Caco-2 (cell line): Measurements from ENCODE around the gene SEMA4D. TPM values are rescaled to one million over a fixed set of nuclear protein-coding genes. Genes with fewer than 3 reads are reported as not detected.

Experiments used
- BruUV-seq: library from RNA; stranded (reverse); fragments of 400-500 nt; replicated peaks from 2 replicates; lab custom pipeline; 2021; lab: Mats Ljungman, UMichigan
- CTCF ChIA-PET: fragments of 300-600 bp; sonication (Branson Sonifier 250); formaldehyde crosslinking; loops from one replicate; lab custom pipeline; 2022; ENCODE audit warnings: antibody characterized with exemption; lab: Charles Lee
- POLR2A ChIA-PET: fragments of 300-600 bp; sonication (Branson Sonifier 250); formaldehyde crosslinking; loops from one replicate; lab custom pipeline; 2022; ENCODE audit warnings: antibody characterized with exemption; lab: Charles Lee
- DNase-seq, 2 experiments: peaks; one replicate each; pipeline versions ENCODE4 v3.0.0 to v3.0.0-alpha.2; 2020 to 2022
- H3K27me3 ChIP-seq: replicated peaks from 2 replicates; pipeline ENCODE4 v1.6.0; 2011; ENCODE audit warnings: low read length; ENCODE audit not compliant: control insufficient read depth, insufficient read depth
- H3K36me3 ChIP-seq: 2 replicates; pipeline ENCODE4 v1.5.1; 2011; ENCODE audit warnings: low read length; ENCODE audit not compliant: control insufficient read depth, insufficient read depth
- H3K4me1 ChIP-seq: fragments of 250-450 bp; sonication (Bioruptor Pico); 2 replicates; pipeline ENCODE4 v1.5.1; 2020; ENCODE audit warnings: mild to moderate bottlenecking
- H3K4me3 ChIP-seq: 2 replicates; pipeline ENCODE4 v1.5.1; 2011; ENCODE audit warnings: low read depth, mild to moderate bottlenecking, control low read depth, low read length
- H3K9me3 ChIP-seq: fragments of 250-450 bp; sonication (Bioruptor Pico); 2 replicates; pipeline ENCODE4 v1.5.1; 2020; ENCODE audit warnings: mild to moderate bottlenecking, moderate library complexity
- H3K27ac Mint-ChIP-seq: one replicate; pipeline ENCODE4 v1.8.0; 2022; ENCODE audit warnings: mixed read lengths; ENCODE audit not compliant: unreplicated experiment
- H3K27me3 Mint-ChIP-seq: one replicate; pipeline ENCODE4 v1.8.0; 2022; ENCODE audit warnings: mixed read lengths; ENCODE audit not compliant: insufficient read depth, unreplicated experiment
- H3K36me3 Mint-ChIP-seq: one replicate; pipeline ENCODE4 v1.8.0; 2022; ENCODE audit warnings: mild to moderate bottlenecking, mixed read lengths; ENCODE audit not compliant: insufficient read depth, unreplicated experiment
- H3K4me1 Mint-ChIP-seq: one replicate; pipeline ENCODE4 v1.8.0; 2022; ENCODE audit warnings: low read depth, mixed read lengths; ENCODE audit not compliant: unreplicated experiment
- H3K4me3 Mint-ChIP-seq: one replicate; pipeline ENCODE4 v1.8.0; 2022; ENCODE audit warnings: mild to moderate bottlenecking, moderate library complexity, mixed read lengths; ENCODE audit not compliant: unreplicated experiment
- H3K9me3 Mint-ChIP-seq: one replicate; pipeline ENCODE4 v1.8.0; 2022; ENCODE audit warnings: mixed read lengths; ENCODE audit not compliant: unreplicated experiment
- intact Hi-C: fragments of 100-400 bp; cut with micrococcal nuclease; formaldehyde crosslinking; loops from one replicate; pipeline ENCODE4 v1.10.0; 2022; ENCODE audit not compliant: unreplicated experiment
- total RNA-seq: library from RNA; stranded (reverse); gene quantifications from 2 replicates; pipeline ENCODE4 v1.2.3, GENCODE V29; 2022
- TF ChIP-seq, protein P1 (sequence below), 2 experiments: fragments of 200-600 bp in 1 of 2; IDR thresholded peaks; 1 replicate in 1 of 2; 2 replicates in 1 of 2; pipeline versions ENCODE4 v1.5.1 to v1.8.0; 2011 to 2022; ENCODE audit warnings: antibody characterized with exemption in 1 of 2, control low read depth in 1 of 2, inconsistent platforms in 1 of 2, low read depth in 1 of 2, low read length in 1 of 2, mild to moderate bottlenecking in 1 of 2, moderate library complexity in 1 of 2; ENCODE audit not compliant: insufficient read depth in 1 of 2, severe bottlenecking in 1 of 2, unreplicated experiment in 1 of 2

Gene SEMA4D
- total RNA-seq, 1 experiment from 2014 or later: 17.1 TPM

DNA sequence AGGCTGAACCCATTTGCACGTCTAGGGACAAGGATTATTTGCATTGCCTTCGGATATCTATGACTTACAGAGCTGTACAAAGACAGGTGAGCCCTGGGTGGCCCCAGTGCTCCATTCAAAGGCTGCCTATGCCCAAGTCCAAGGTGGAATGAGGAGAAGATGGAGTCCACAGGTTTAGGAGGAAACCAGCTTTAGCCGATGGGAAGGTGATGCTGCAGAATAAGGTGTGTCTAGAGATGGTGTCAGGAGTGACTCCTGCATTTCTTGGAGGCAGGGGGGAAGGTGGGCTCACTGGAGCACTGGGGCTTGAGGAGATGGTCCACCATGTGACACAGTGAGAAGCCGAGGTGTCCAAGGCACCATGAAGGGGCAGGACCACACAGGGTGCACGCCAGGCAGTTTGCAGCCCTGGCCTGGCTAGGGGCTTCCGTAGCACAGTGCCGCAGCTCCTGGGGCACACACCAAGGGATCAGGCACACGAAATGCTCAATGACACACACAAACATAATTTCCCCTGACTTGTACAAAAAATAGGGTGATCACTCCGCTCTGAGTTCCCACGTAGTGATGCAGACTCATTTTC, 32.1 kb downstream of the SEMA4D start:
- Mint-ChIP-seq H3K27me3 (no peaks in the 10 kb centered on the region), H3K4me1 (no peaks in the 10 kb centered on the region), H3K9me3 (no peaks in the 10 kb centered on the region), H3K36me3 (no peaks in the 10 kb centered on the region), H3K4me3 (no peak overlapping the region), H3K27ac (no peak overlapping the region)
- ChIA-PET POLR2A (no interaction called here), CTCF (no interaction called here)
- Histone ChIP-seq H3K27me3 (no peaks in the 10 kb centered on the region), H3K9me3 (no peaks in the 10 kb centered on the region), H3K4me1 (no peaks in the 10 kb centered on the region), H3K36me3 (no peaks in the 10 kb centered on the region), H3K4me3 (no peak overlapping the region)
- no peak for DNase-seq
- TF ChIP-seq, protein P1, sequence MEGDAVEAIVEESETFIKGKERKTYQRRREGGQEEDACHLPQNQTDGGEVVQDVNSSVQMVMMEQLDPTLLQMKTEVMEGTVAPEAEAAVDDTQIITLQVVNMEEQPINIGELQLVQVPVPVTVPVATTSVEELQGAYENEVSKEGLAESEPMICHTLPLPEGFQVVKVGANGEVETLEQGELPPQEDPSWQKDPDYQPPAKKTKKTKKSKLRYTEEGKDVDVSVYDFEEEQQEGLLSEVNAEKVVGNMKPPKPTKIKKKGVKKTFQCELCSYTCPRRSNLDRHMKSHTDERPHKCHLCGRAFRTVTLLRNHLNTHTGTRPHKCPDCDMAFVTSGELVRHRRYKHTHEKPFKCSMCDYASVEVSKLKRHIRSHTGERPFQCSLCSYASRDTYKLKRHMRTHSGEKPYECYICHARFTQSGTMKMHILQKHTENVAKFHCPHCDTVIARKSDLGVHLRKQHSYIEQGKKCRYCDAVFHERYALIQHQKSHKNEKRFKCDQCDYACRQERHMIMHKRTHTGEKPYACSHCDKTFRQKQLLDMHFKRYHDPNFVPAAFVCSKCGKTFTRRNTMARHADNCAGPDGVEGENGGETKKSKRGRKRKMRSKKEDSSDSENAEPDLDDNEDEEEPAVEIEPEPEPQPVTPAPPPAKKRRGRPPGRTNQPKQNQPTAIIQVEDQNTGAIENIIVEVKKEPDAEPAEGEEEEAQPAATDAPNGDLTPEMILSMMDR (IDR thresholded peaks at IDR 0.05; ENCODE audit: insufficient read depth in 1 of 2, low read depth in 1 of 2, low read length in 1 of 2, severe bottlenecking in 1 of 2, unreplicated experiment in 1 of 2): no peak
- BruUV-seq: no TSS peak
- intact Hi-C loops: no loop called here

DNA sequence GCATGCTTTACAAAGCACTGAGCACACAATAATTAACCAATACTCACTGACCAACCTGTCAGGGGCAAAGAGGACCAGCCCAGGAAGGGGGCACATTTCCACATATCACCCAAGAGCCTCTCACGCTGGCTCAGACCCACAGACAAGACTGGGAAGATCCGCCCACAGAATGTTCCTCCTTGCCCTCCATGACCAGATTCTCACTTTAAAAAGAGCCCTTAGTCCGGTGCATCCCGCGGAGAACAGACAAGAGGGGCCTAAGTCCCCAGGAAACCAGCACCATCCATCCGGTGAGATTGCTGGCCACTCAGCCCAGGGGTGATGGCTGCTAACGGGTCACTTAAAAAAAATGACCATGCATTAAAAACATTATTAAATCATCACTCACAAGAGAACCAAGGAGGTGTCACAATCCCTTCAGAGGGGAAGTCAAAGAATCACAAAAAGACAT, 32.9 kb downstream of the SEMA4D start:
- no peaks in the 10 kb centered on the region for H3K36me3 Mint-ChIP-seq
- H3K27me3 ChIP-seq: no peaks in the 10 kb centered on the region
- H3K4me3 ChIP-seq: no peak overlapping the region
- no peaks in the 10 kb centered on the region for H3K27me3 Mint-ChIP-seq
- no peaks in the 10 kb centered on the region for H3K4me1 ChIP-seq
- no TSS peak for BruUV-seq
- H3K4me1 Mint-ChIP-seq: no peaks in the 10 kb centered on the region
- TF ChIP-seq, protein P1 (IDR thresholded peaks at IDR 0.05; ENCODE audit: insufficient read depth in 1 of 2, low read depth in 1 of 2, low read length in 1 of 2, severe bottlenecking in 1 of 2, unreplicated experiment in 1 of 2): no peak
- H3K36me3 ChIP-seq: no peaks in the 10 kb centered on the region
- intact Hi-C loops: no loop called here
- no peaks in the 10 kb centered on the region for H3K9me3 ChIP-seq
- H3K9me3 Mint-ChIP-seq: no peaks in the 10 kb centered on the region
- ChIA-PET POLR2A (no interaction called here), CTCF (no interaction called here)
- no peak for DNase-seq
- H3K27ac Mint-ChIP-seq: no peak overlapping the region
- no peak overlapping the region for H3K4me3 Mint-ChIP-seq

DNA sequence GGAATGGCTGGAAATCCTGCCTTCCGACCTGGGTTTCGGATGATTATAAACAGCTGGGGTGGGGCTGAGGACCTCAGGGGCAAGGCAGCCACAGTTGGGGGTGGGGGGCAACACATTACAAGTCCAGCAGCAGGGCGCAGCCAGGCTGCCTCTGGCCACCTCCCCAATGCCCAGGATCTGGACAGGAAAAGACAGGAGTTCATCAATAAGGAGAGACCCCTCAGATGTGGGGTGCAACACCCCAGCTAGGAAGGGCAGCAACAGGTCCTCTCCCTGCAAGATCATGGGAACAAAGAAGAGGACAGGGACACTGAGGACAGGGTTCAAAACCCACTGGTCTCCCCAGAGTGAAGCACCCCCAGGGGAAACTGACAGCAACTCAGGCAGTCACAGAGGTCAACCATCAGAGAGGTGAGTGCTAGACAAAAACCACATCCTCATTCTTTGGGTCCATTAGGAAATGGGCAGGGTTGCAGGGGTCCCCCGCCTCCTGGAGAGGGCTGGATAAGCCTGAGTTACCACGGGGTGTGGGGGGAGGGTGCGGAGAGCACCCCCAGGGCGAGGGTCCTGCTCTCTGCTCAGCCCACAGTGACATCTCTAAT, 33.5 kb downstream of the SEMA4D start:
- Mint-ChIP-seq H3K36me3 (no peaks in the 10 kb centered on the region), H3K27me3 (no peaks in the 10 kb centered on the region), H3K27ac (no peak overlapping the region), H3K4me1 (no peaks in the 10 kb centered on the region), H3K4me3 (no peak overlapping the region), H3K9me3 (no peaks in the 10 kb centered on the region)
- H3K27me3 ChIP-seq: no peaks in the 10 kb centered on the region
- intact Hi-C loops: no loop called here
- H3K4me1 ChIP-seq: no peaks in the 10 kb centered on the region
- ChIA-PET POLR2A (no interaction called here), CTCF (no interaction called here)
- BruUV-seq: no TSS peak
- H3K9me3 ChIP-seq: no peaks in the 10 kb centered on the region
- no peaks in the 10 kb centered on the region for H3K36me3 ChIP-seq
- no peak overlapping the region for H3K4me3 ChIP-seq
- no peak for DNase-seq
- TF ChIP-seq, protein P1 (IDR thresholded peaks at IDR 0.05; ENCODE audit: insufficient read depth in 1 of 2, low read depth in 1 of 2, low read length in 1 of 2, severe bottlenecking in 1 of 2, unreplicated experiment in 1 of 2): no peak
